GM21576 (cell line): ENCODE measurements around the gene PYCR2.
A peak's percentile ranks its signal among the peaks of the same experiment; 100 is the strongest.
"Not testable (repeated sequence)": the region's sequence is repeated elsewhere in the genome, so short reads cannot be mapped to it uniquely, and the experiment has no call there.

Source experiments
- ATAC-seq: cut with Tn5 transposase; IDR thresholded peaks from one replicate; pipeline ENCODE4 v1.9.1; 2021; ENCODE audit warnings: mild to moderate bottlenecking, moderate library complexity; ENCODE audit not compliant: unreplicated experiment

PYCR2 gene

GRCh38 chr1:225892307-225892706 lies 31.7 kb downstream of the PYCR2 start:
- ATAC-seq, result no peak

GRCh38 chr1:225891229-225891972 lies 32.6 kb downstream of the PYCR2 start:
- no peak for ATAC-seq

GRCh38 chr1:225890346-225891228 lies 33.5 kb downstream of the PYCR2 start:
- no peak for ATAC-seq

- ATAC-seq, result no peak
Observed at GRCh38 chr1:225889743-225890142, 34.3 kb downstream of the PYCR2 start.

- ATAC-seq, result no peak
Observed at GRCh38 chr1:225888898-225889601, 35.0 kb downstream of the PYCR2 start, which contains the start of gene LEFTY1. TSS of gene LEFTY1 (minus strand) at chr1:225889146. CDS start at chr1:225889066, 80 bp downstream.

GRCh38 chr1:225888289-225888897 lies 35.7 kb downstream of the PYCR2 start:
- ATAC-seq, result no peak

- ATAC-seq, result not testable (repeated sequence)
Observed at GRCh38 chr1:225887554-225888288, 36.3 kb downstream of the PYCR2 start.

- no peak for ATAC-seq
Observed at GRCh38 chr1:225887030-225887314, 37.1 kb downstream of the PYCR2 start.

- ATAC-seq, result no peak
Observed at GRCh38 chr1:225886159-225887029, 37.7 kb downstream of the PYCR2 start.

- no peak for ATAC-seq
Observed at GRCh38 chr1:225885336-225885735, 38.7 kb downstream of the PYCR2 start.

- no peak for ATAC-seq
Observed at GRCh38 chr1:225883616-225884265, 40.3 kb downstream of the PYCR2 start.

GRCh38 chr1:225882694-225883615 lies 41.1 kb downstream of the PYCR2 start:
- peak; percentile 20 for ATAC-seq

- peak; percentile 69 for ATAC-seq
Observed at GRCh38 chr1:225881959-225882693, 41.9 kb downstream of the PYCR2 start, which contains the start of gene TMEM63A. TSS of gene TMEM63A (minus strand) at chr1:225882380. CDS start at chr1:225877580, 4,800 bp downstream.

- ATAC-seq, result no peak
Observed at GRCh38 chr1:225881081-225881958, 42.7 kb downstream of the PYCR2 start.

GRCh38 chr1:225880636-225881035 lies 43.4 kb downstream of the PYCR2 start:
- no peak for ATAC-seq

- no peak for ATAC-seq
Observed at GRCh38 chr1:225880222-225880588, 43.8 kb downstream of the PYCR2 start.
